Tibial nerve (tissue), 4 donors: Measurements from ENCODE around the gene SART3.

Experiments used
- EP300 ChIP-seq, 2 donors: sonication (generic); formaldehyde crosslinking; IDR thresholded peaks; one replicate each; pipeline ENCODE4 v1.6.1; 2017; ENCODE audit warnings: antibody characterized with exemption in 2 of 2, mild to moderate bottlenecking in 1 of 2
- TF ChIP-seq, protein P1 (sequence below), 5 experiments: fragments of 200-600 bp in 3 of 5; fragments of 450-650 bp in 2 of 5; sonication (generic) in 3 of 5; IDR thresholded peaks; one replicate each; pipeline ENCODE4 v1.5.1; 2016 to 2019; ENCODE audit warnings: antibody characterized with exemption in 5 of 5, mild to moderate bottlenecking in 3 of 5, moderate library complexity in 2 of 5

- TF ChIP-seq EP300 (IDR thresholded peaks at IDR 0.05): no peak
- TF ChIP-seq, protein P1, sequence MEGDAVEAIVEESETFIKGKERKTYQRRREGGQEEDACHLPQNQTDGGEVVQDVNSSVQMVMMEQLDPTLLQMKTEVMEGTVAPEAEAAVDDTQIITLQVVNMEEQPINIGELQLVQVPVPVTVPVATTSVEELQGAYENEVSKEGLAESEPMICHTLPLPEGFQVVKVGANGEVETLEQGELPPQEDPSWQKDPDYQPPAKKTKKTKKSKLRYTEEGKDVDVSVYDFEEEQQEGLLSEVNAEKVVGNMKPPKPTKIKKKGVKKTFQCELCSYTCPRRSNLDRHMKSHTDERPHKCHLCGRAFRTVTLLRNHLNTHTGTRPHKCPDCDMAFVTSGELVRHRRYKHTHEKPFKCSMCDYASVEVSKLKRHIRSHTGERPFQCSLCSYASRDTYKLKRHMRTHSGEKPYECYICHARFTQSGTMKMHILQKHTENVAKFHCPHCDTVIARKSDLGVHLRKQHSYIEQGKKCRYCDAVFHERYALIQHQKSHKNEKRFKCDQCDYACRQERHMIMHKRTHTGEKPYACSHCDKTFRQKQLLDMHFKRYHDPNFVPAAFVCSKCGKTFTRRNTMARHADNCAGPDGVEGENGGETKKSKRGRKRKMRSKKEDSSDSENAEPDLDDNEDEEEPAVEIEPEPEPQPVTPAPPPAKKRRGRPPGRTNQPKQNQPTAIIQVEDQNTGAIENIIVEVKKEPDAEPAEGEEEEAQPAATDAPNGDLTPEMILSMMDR (IDR thresholded peaks at IDR 0.05): no peak
These were observed 7.2 kb downstream of the SART3 start for GRCh38 chr12:108553799-108554198.
